Heart right ventricle (tissue), 16 donors: Measurements from ENCODE around the gene SGK1. TPM values are rescaled to one million over a fixed set of nuclear protein-coding genes. Genes with fewer than 3 reads are reported as not detected.
"Not testable (repeated sequence)": the region's sequence is repeated elsewhere in the genome, so short reads cannot be mapped to it uniquely, and the experiment has no call there.

ENCODE experiments used
- ATAC-seq, 8 donors: fragments of 200-7000 bp; cut with Tn5 transposase; one replicate each; pipeline ENCODE4 v1.9.1; 2020; ENCODE audit warnings: mild to moderate bottlenecking in 8 of 8, moderate library complexity in 8 of 8, moderate number of reproducible peaks in 1 of 8
- DNase-seq, 2 donors: peaks; one replicate each; pipeline ENCODE4 v3.0.0-alpha.2; 2020
- H3K27ac ChIP-seq, 10 donors: fragments of 200-600 bp; sonication (generic) in 2 of 10; one replicate each; pipeline versions ENCODE4 v1.5.0 to v1.8.0; 2020 to 2022; ENCODE audit warnings: mild to moderate bottlenecking in 3 of 10
- H3K27me3 ChIP-seq, 7 donors: fragments of 200-600 bp; one replicate each; pipeline ENCODE4 v1.8.0; 2021 to 2022; ENCODE audit warnings: mild to moderate bottlenecking in 2 of 7
- H3K36me3 ChIP-seq, 9 donors: fragments of 200-600 bp; sonication (generic) in 1 of 9; one replicate each; pipeline versions ENCODE4 v1.5.0 to v1.8.0; 2020 to 2022; ENCODE audit warnings: mild to moderate bottlenecking in 2 of 9
- H3K4me1 ChIP-seq, 9 donors: fragments of 200-600 bp; sonication (generic) in 1 of 9; one replicate each; pipeline versions ENCODE4 v1.5.0 to v1.8.0; 2020 to 2022; ENCODE audit warnings: mild to moderate bottlenecking in 4 of 9
- H3K4me3 ChIP-seq, 10 donors: fragments of 200-600 bp; sonication (generic) in 2 of 10; one replicate each; pipeline versions ENCODE4 v1.5.0 to v1.8.0; 2020 to 2022; ENCODE audit warnings: mild to moderate bottlenecking in 7 of 10, moderate library complexity in 2 of 10
- H3K9me3 ChIP-seq, 11 donors: fragments of 200-600 bp in 10 of 11; sonication (generic) in 2 of 11; one replicate each; pipeline versions ENCODE4 v1.5.0 to v1.8.0; 2013 to 2022; ENCODE audit warnings: mild to moderate bottlenecking in 2 of 11, control low read depth in 1 of 11, moderate library complexity in 1 of 11
- CTCF ChIP-seq, 9 donors: fragments of 200-600 bp; sonication (generic) in 2 of 9; IDR thresholded peaks; one replicate each; pipeline versions ENCODE4 v1.5.0 to v1.8.0; 2021 to 2022; ENCODE audit warnings: antibody characterized with exemption in 9 of 9, mild to moderate bottlenecking in 5 of 9, moderate library complexity in 1 of 9
- WGBS, 2 donors: extraction: QIAGEN DNeasy Blood & Tissue Kit; methylation state at CpG; one replicate each; pipeline ENCODE4 v1.1.7; 2013; ENCODE audit warnings: inconsistent platforms in 1 of 2; 5-methylcytosine and 5-hydroxymethylcytosine counted together
- intact Hi-C, 10 donors: fragments of 100-400 bp; cut with DNase I; formaldehyde crosslinking; loops; one replicate each; pipeline versions ENCODE4 v1.11.1 to v1.14.2; 2022
- polyA plus RNA-seq, 2 donors: library from polyadenylated mRNA; stranded (reverse); fragments of 200-250 nt; gene quantifications; one replicate each; pipeline ENCODE4 v1.2.3, GENCODE V29; 2013
- total RNA-seq, 10 donors: library from RNA; stranded (reverse); fragmentation: NEBNext Ultra II Directional in 3 of 10; extraction: Animal tissue kit (Norgen Biotek cat#: 25700) in 3 of 10; gene quantifications; one replicate each; pipeline versions ENCODE4 v1.2.1 to v1.2.4, GENCODE V29; 2021 to 2023
- donor health status: Arrhythmogenic right ventricular cardiomyopathy.
- donor health status: ischemic (EF 13 %, LVEDD 7.1; RV severe dilation, severe dysfunction).
- donor health status: healthy with polysubstance abuse.
- donor health status: DM: no; HTN: yes; CAD: no.
- donor health status: DM: no; HTN: no; CAD: no.
- donor health status: ischemic (EF 25% LVEDD 6.9; RV normal size, moderate dysfunction).
- donor health status: ischemic (EF 25% LVEDD 5.7; RV mildly dilated, moderate dysfunction).
- donor health status: healthy.
- donor health status: DM: yes; HTN: yes; CAD: no.
- donor health status: Ischemic cardiomyopathy.
- donor health status: ischemic (EF 35%, LVEDD 5.7; RV mildly dilated, moderate dysfunction).
- donor health status: nonischemic (EF 11% LVEDD 7.7; RV severe dilation, severe dysfunction).
- donor health status: DM: yes; HTN: yes; CAD: no.
- donor health status: PGD.
- donor health status: ischemic (EF 29% LVEDD 5.4; RV normal size, mild dysfunction).
- donor health status: nonischemic (EF 23%, LVEDD 6.1; RV moderate dilation, normal function).

Gene SGK1
- total and polyA plus RNA-seq, 12 donors = 22.5 to 140 (median 43.6) TPM

GRCh38 chr6:134238960-134239795 is 78.7 kb downstream of the SGK1 start:
- intact Hi-C loops = loop anchor here in 1 of 10 donors (5.0 to 10.0 kb wide), 2 partner anchors 62 to 106 kb away; no protein-coding TSS in a partner anchor
- peak in 1 of 2 donors; percentile 52 for DNase-seq

GRCh38 chr6:134238006-134238405 is 79.9 kb downstream of the SGK1 start:
- no peak for ATAC-seq
- no peak for TF ChIP-seq CTCF (IDR thresholded peaks at IDR 0.05)
- H3K27me3 ChIP-seq = no peaks in the 10 kb centered on the region
- peaks cover 0 to 61% (median 22%) of the 10 kb centered on the region in 9 donors for H3K4me1 ChIP-seq
- no peak overlapping the region for H3K4me3 ChIP-seq
- no peaks in the 10 kb centered on the region for H3K36me3 ChIP-seq
- no peak for DNase-seq
- WGBS, 2 donors = 48 to 54% methylated on average over 2 of the region's 2 CpGs
- intact Hi-C loops = loop anchor here in 1 of 10 donors (5.0 to 10.0 kb wide), 2 partner anchors 61 to 107 kb away; no protein-coding TSS in a partner anchor
- H3K9me3 ChIP-seq = no peaks in the 10 kb centered on the region
- H3K27ac ChIP-seq = peak overlapping the region in 6 of 10 donors; percentile 1 to 75 (median 36)

More at GRCh38 chr6:134238960-134239795, 78.7 kb downstream of the SGK1 start:
- Histone ChIP-seq H3K4me1 (peaks cover 0 to 61% (median 22%) of the 10 kb centered on the region in 9 donors), H3K4me3 (no peak overlapping the region), H3K27ac (peak overlapping the region in 8 of 10 donors; percentile 27 to 75 (median 42)), H3K36me3 (no peaks in the 10 kb centered on the region), H3K27me3 (no peaks in the 10 kb centered on the region), H3K9me3 (no peaks in the 10 kb centered on the region)
- peak; percentile 69 to 94 (median 90) for ATAC-seq
- 46 to 55% methylated on average over 6 of the region's 6 CpGs for WGBS, 2 donors
- no peak for TF ChIP-seq CTCF (IDR thresholded peaks at IDR 0.05)

- peak in 1 of 8 donors; percentile 21 for ATAC-seq
- WGBS, 2 donors = 91 to 92% methylated on average over 7 of the region's 7 CpGs
- intact Hi-C loops = loop anchor here in 1 of 10 donors (5.0 to 10.0 kb wide), 2 partner anchors 59 to 109 kb away; no protein-coding TSS in a partner anchor
Observed at GRCh38 chr6:134235937-134236751, 81.8 kb downstream of the SGK1 start.

GRCh38 chr6:134235334-134235733 is 82.6 kb downstream of the SGK1 start:
- H3K27ac ChIP-seq = peak overlapping the region in 2 of 10 donors; percentile 1 to 81
- 94 to 95% methylated on average over 4 of the region's 4 CpGs for WGBS, 2 donors
- peaks cover 0 to 59% (median 22%) of the 10 kb centered on the region in 9 donors for H3K4me1 ChIP-seq
- not testable (repeated sequence) for ATAC-seq, H3K27me3 ChIP-seq, H3K4me3 ChIP-seq, H3K9me3 ChIP-seq, DNase-seq, H3K36me3 ChIP-seq
- intact Hi-C loops = loop anchor here in 1 of 10 donors (5.0 to 10.0 kb wide), 2 partner anchors 58 to 109 kb away; no protein-coding TSS in a partner anchor

More at GRCh38 chr6:134235937-134236751, 81.8 kb downstream of the SGK1 start:
- no peaks in the 10 kb centered on the region for H3K9me3 ChIP-seq
- no peak for TF ChIP-seq CTCF (IDR thresholded peaks at IDR 0.05)
- H3K27ac ChIP-seq = peak overlapping the region in 4 of 10 donors; percentile 1 to 81 (median 19)
- no peak for DNase-seq
- no peaks in the 10 kb centered on the region for H3K27me3 ChIP-seq
- no peaks in the 10 kb centered on the region for H3K36me3 ChIP-seq
- peaks cover 0 to 59% (median 22%) of the 10 kb centered on the region in 9 donors for H3K4me1 ChIP-seq
- H3K4me3 ChIP-seq = no peak overlapping the region
